ENCODE results near the gene RSU1.

Gene RSU1

GRCh38 chr10:16845248-16845647, 28.0 kb upstream of the RSU1 start:
- ChIA-PET CTCF (interaction anchor here (0.6 to 2.1 kb wide), 6 partner anchors 27 to 1620 kb away, joined by 3 to 7 read pairs (median 4); no protein-coding TSS in a partner anchor), POLR2A (no interaction called here)
- H3K36me3 ChIP-seq (ENCODE audit: control insufficient read depth in 4 of 4, insufficient read depth in 4 of 4, low read length in 3 of 4): no peaks in the 10 kb centered on the region
- DNase-seq: no peak
- H3K27me3 ChIP-seq (replicated peaks in 2 of 5; ENCODE audit: control insufficient read depth in 4 of 5, insufficient read depth in 5 of 5, low read length in 4 of 5): no peaks in the 10 kb centered on the region
- no peaks in the 10 kb centered on the region for H3K4me1 ChIP-seq (ENCODE audit: control extremely low read depth in 1 of 4, control insufficient read depth in 4 of 4, insufficient read depth in 4 of 4, low read length in 3 of 4)
- no peaks in the 10 kb centered on the region for H3K9me3 ChIP-seq (ENCODE audit: control extremely low read depth in 1 of 5, control insufficient read depth in 4 of 5, insufficient read depth in 2 of 5, low read depth in 1 of 5, low read length in 4 of 5)
- H3K4me3 ChIP-seq (ENCODE audit: control insufficient read depth in 1 of 7, extremely low read depth in 1 of 7, insufficient read depth in 4 of 7, low read depth in 2 of 7, low read length in 6 of 7): no peak overlapping the region
- H3K27ac ChIP-seq (ENCODE audit: insufficient read depth in 1 of 2, low read depth in 1 of 2, low read length in 2 of 2, poor library complexity in 1 of 2, severe bottlenecking in 2 of 2): no peak overlapping the region

GRCh38 chr10:16843252-16843870, 26.1 kb upstream of the RSU1 start:
- POLR2A ChIA-PET: no interaction called here
- no peaks in the 10 kb centered on the region for H3K36me3 ChIP-seq (ENCODE audit: control insufficient read depth in 4 of 4, insufficient read depth in 4 of 4, low read length in 3 of 4)
- no peaks in the 10 kb centered on the region for H3K4me1 ChIP-seq (ENCODE audit: control extremely low read depth in 1 of 4, control insufficient read depth in 4 of 4, insufficient read depth in 4 of 4, low read length in 3 of 4)
- DNase-seq: peak; percentile 69 to 86 (median 86)
- no peaks in the 10 kb centered on the region for H3K27me3 ChIP-seq (replicated peaks in 2 of 5; ENCODE audit: control insufficient read depth in 4 of 5, insufficient read depth in 5 of 5, low read length in 4 of 5)
- CTCF ChIA-PET: interaction anchor here (0.6 to 2.4 kb wide), 10 partner anchors 10 to 447 kb away, joined by 3 to 9 read pairs (median 4); no protein-coding TSS in a partner anchor
- H3K27ac ChIP-seq (ENCODE audit: insufficient read depth in 1 of 2, low read depth in 1 of 2, low read length in 2 of 2, poor library complexity in 1 of 2, severe bottlenecking in 2 of 2): no peak overlapping the region
- H3K4me3 ChIP-seq (ENCODE audit: control insufficient read depth in 1 of 7, extremely low read depth in 1 of 7, insufficient read depth in 4 of 7, low read depth in 2 of 7, low read length in 6 of 7): no peak overlapping the region
- 13% methylated on average over 1 of the region's 1 CpG for WGBS (ENCODE audit: insufficient coverage)
- H3K9me3 ChIP-seq (ENCODE audit: control extremely low read depth in 1 of 5, control insufficient read depth in 4 of 5, insufficient read depth in 2 of 5, low read depth in 1 of 5, low read length in 4 of 5): no peaks in the 10 kb centered on the region

GRCh38 chr10:16835228-16835627, 18.0 kb upstream of the RSU1 start:
- POLR2A ChIA-PET: no interaction called here
- 85% methylated on average over 6 of the region's 8 CpGs for WGBS (ENCODE audit: insufficient coverage)

GRCh38 chr10:16832351-16833080, 15.3 kb upstream of the RSU1 start:
- Histone ChIP-seq H3K4me3 (ENCODE audit: control insufficient read depth in 1 of 7, extremely low read depth in 1 of 7, insufficient read depth in 4 of 7, low read depth in 2 of 7, low read length in 6 of 7) (peak overlapping the region in 2 of 7 experiments; percentile 52 to 65), H3K4me1 (ENCODE audit: control extremely low read depth in 1 of 4, control insufficient read depth in 4 of 4, insufficient read depth in 4 of 4, low read length in 3 of 4) (peaks cover 0 to 35% (median 12%) of the 10 kb centered on the region in 4 experiments), H3K36me3 (ENCODE audit: control insufficient read depth in 4 of 4, insufficient read depth in 4 of 4, low read length in 3 of 4) (no peaks in the 10 kb centered on the region), H3K9me3 (ENCODE audit: control extremely low read depth in 1 of 5, control insufficient read depth in 4 of 5, insufficient read depth in 2 of 5, low read depth in 1 of 5, low read length in 4 of 5) (no peaks in the 10 kb centered on the region), H3K27me3 (replicated peaks in 2 of 5; ENCODE audit: control insufficient read depth in 4 of 5, insufficient read depth in 5 of 5, low read length in 4 of 5) (peaks cover 0 to 2% (median 0%) of the 10 kb centered on the region in 5 experiments), H3K27ac (ENCODE audit: insufficient read depth in 1 of 2, low read depth in 1 of 2, low read length in 2 of 2, poor library complexity in 1 of 2, severe bottlenecking in 2 of 2) (peak overlapping the region in 1 of 2 experiments; percentile 51)
- CTCF ChIA-PET: interaction anchor here (1.2 to 1.6 kb wide), 3 partner anchors 11 to 424 kb away, joined by 4 to 5 read pairs (median 4); no protein-coding TSS in a partner anchor
- POLR2A ChIA-PET: no interaction called here
- DNase-seq: peak; percentile 44 to 78 (median 69)
- WGBS (ENCODE audit: insufficient coverage): 15% methylated on average over 8 of the region's 11 CpGs

More at GRCh38 chr10:16835228-16835627, 18.0 kb upstream of the RSU1 start:
- peaks cover 0 to 2% (median 0%) of the 10 kb centered on the region in 5 experiments for H3K27me3 ChIP-seq (replicated peaks in 2 of 5; ENCODE audit: control insufficient read depth in 4 of 5, insufficient read depth in 5 of 5, low read length in 4 of 5)
- no peaks in the 10 kb centered on the region for H3K36me3 ChIP-seq (ENCODE audit: control insufficient read depth in 4 of 4, insufficient read depth in 4 of 4, low read length in 3 of 4)
- CTCF ChIA-PET: no interaction called here
- no peaks in the 10 kb centered on the region for H3K9me3 ChIP-seq (ENCODE audit: control extremely low read depth in 1 of 5, control insufficient read depth in 4 of 5, insufficient read depth in 2 of 5, low read depth in 1 of 5, low read length in 4 of 5)
- no peak for DNase-seq
- H3K4me1 ChIP-seq (ENCODE audit: control extremely low read depth in 1 of 4, control insufficient read depth in 4 of 4, insufficient read depth in 4 of 4, low read length in 3 of 4): peaks cover 0 to 27% (median 10%) of the 10 kb centered on the region in 4 experiments
- H3K27ac ChIP-seq (ENCODE audit: insufficient read depth in 1 of 2, low read depth in 1 of 2, low read length in 2 of 2, poor library complexity in 1 of 2, severe bottlenecking in 2 of 2): no peak overlapping the region
- H3K4me3 ChIP-seq (ENCODE audit: control insufficient read depth in 1 of 7, extremely low read depth in 1 of 7, insufficient read depth in 4 of 7, low read depth in 2 of 7, low read length in 6 of 7): no peak overlapping the region

- WGBS (ENCODE audit: insufficient coverage): 73% methylated on average over 5 of the region's 9 CpGs
- Histone ChIP-seq H3K4me1 (ENCODE audit: control extremely low read depth in 1 of 4, control insufficient read depth in 4 of 4, insufficient read depth in 4 of 4, low read length in 3 of 4) (peaks cover 0 to 32% (median 12%) of the 10 kb centered on the region in 4 experiments), H3K4me3 (ENCODE audit: control insufficient read depth in 1 of 7, extremely low read depth in 1 of 7, insufficient read depth in 4 of 7, low read depth in 2 of 7, low read length in 6 of 7) (no peak overlapping the region), H3K27ac (ENCODE audit: insufficient read depth in 1 of 2, low read depth in 1 of 2, low read length in 2 of 2, poor library complexity in 1 of 2, severe bottlenecking in 2 of 2) (no peak overlapping the region), H3K27me3 (replicated peaks in 2 of 5; ENCODE audit: control insufficient read depth in 4 of 5, insufficient read depth in 5 of 5, low read length in 4 of 5) (peaks cover 0 to 2% (median 0%) of the 10 kb centered on the region in 5 experiments), H3K9me3 (ENCODE audit: control extremely low read depth in 1 of 5, control insufficient read depth in 4 of 5, insufficient read depth in 2 of 5, low read depth in 1 of 5, low read length in 4 of 5) (no peaks in the 10 kb centered on the region), H3K36me3 (ENCODE audit: control insufficient read depth in 4 of 4, insufficient read depth in 4 of 4, low read length in 3 of 4) (no peaks in the 10 kb centered on the region)
- POLR2A ChIA-PET: interaction anchor here (0.6 kb wide), 1 partner anchor 126 kb away, joined by 3 read pairs; no protein-coding TSS in a partner anchor
- no peak for DNase-seq
- CTCF ChIA-PET: interaction anchor here (0.6 to 1.8 kb wide), 11 partner anchors 9 to 1316 kb away, joined by 3 to 10 read pairs (median 3); no protein-coding TSS in a partner anchor
These were observed 11.5 kb upstream of the RSU1 start for GRCh38 chr10:16828701-16829175.

GRCh38 chr10:16828114-16828568, 10.9 kb upstream of the RSU1 start:
- peaks cover 0 to 27% (median 10%) of the 10 kb centered on the region in 4 experiments for H3K4me1 ChIP-seq (ENCODE audit: control extremely low read depth in 1 of 4, control insufficient read depth in 4 of 4, insufficient read depth in 4 of 4, low read length in 3 of 4)
- no peak overlapping the region for H3K4me3 ChIP-seq (ENCODE audit: control insufficient read depth in 1 of 7, extremely low read depth in 1 of 7, insufficient read depth in 4 of 7, low read depth in 2 of 7, low read length in 6 of 7)
- DNase-seq: peak; percentile 80 to 88 (median 85)
- ChIA-PET CTCF (interaction anchor here (0.8 to 2.4 kb wide), 12 partner anchors 10 to 993 kb away, joined by 3 to 10 read pairs (median 4); partner anchors contain the start of gene RSU1), POLR2A (interaction anchor here (0.6 kb wide), 1 partner anchor 127 kb away, joined by 3 read pairs; no protein-coding TSS in a partner anchor)
- H3K27me3 ChIP-seq (replicated peaks in 2 of 5; ENCODE audit: control insufficient read depth in 4 of 5, insufficient read depth in 5 of 5, low read length in 4 of 5): peaks cover 0 to 2% (median 0%) of the 10 kb centered on the region in 5 experiments
- no peak overlapping the region for H3K27ac ChIP-seq (ENCODE audit: insufficient read depth in 1 of 2, low read depth in 1 of 2, low read length in 2 of 2, poor library complexity in 1 of 2, severe bottlenecking in 2 of 2)
- 22% methylated on average over 10 of the region's 11 CpGs for WGBS (ENCODE audit: insufficient coverage)
- H3K9me3 ChIP-seq (ENCODE audit: control extremely low read depth in 1 of 5, control insufficient read depth in 4 of 5, insufficient read depth in 2 of 5, low read depth in 1 of 5, low read length in 4 of 5): peaks cover 0 to 1% (median under 1%) of the 10 kb centered on the region in 5 experiments
- H3K36me3 ChIP-seq (ENCODE audit: control insufficient read depth in 4 of 4, insufficient read depth in 4 of 4, low read length in 3 of 4): no peaks in the 10 kb centered on the region

Measured in common myeloid progenitor, CD34-positive (primary cell).